HCEC 1CT (cell line): Measurements from ENCODE around the gene ATP6V1G2.
A peak's percentile ranks its signal among the peaks of the same experiment; 100 is the strongest.
"Not testable (repeated sequence)": the region's sequence is repeated elsewhere in the genome, so short reads cannot be mapped to it uniquely, and the experiment has no call there.

Experiments
- DNase-seq: peaks from one replicate; pipeline ENCODE4 v3.0.0-alpha.2; 2017

Gene ATP6V1G2

DNA sequence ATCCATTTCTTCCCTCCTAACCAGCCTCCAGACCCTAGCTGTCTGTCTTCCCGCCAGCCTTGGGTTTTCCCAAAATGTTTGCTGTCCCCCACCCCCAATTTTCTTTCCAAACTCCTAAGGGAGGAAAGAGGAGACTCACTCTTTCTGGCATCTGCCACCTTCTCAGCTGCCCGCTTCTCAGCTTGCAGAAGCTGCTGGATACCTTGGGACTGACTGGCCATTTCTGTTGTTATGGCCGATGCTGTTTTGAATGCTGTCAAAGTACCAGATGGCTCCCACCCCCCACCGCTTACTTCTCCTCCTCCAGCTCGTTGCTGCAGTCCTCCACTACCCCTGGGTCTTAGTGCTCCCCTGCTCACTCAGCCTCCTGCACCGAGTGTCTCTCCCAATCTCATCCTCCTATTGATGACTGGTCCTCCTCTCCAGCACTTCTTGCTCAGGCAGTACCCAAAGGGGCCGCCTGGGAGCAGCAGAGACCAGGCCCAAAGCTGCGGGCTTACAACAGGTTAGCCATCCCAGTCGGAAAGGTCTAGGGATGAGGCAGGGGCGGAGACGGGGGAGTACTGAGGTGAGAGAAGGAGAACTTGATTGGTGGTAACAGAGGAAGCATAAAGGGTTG is at the start of gene ATP6V1G2:
Gene ATP6V1G2, minus strand, starts transcription at position 270 of the 619 bp plus-strand sequence. Its CDS starts 49 bp downstream, at position 221.
- peak; percentile 92 for DNase-seq

DNA sequence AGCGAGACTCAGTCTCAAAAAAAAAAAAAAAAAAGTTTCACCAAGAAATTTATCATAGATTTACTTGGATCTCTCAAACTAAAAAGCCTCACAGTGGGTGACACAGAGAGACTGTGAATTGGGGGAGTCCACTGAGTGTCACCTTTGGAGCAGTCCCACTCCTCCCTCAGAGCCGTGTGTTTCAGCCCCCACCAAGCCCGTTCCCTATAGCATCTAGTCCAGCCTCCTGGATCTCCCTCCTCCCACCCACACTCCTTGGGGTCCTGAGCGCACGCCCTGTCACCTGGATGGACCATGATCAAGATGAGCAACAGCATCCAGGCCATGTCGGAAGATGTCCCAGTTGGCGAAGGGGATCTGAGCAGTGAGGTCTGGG is 46.0 kb upstream of the ATP6V1G2 start:
- no peak for DNase-seq

DNA sequence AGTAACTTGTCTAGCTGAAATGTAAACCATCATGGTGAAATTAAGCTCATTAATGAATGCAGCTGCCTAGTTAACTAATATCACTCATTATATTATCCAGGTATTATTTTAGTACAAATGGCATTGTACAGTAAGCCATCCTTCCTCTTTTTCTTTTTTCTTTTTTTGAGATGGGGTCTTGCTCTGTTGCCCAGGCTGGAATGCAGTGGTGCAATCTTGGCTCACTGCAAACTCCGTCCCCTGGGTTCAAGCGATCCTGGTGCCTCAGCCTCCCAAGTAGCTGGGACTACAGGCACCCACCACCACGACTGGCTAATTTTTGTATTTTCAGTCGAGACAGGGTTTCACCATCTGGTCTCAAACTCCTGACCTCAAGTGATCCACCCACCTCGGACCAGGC is 44.3 kb upstream of the ATP6V1G2 start:
- DNase-seq: not testable (repeated sequence)

DNA sequence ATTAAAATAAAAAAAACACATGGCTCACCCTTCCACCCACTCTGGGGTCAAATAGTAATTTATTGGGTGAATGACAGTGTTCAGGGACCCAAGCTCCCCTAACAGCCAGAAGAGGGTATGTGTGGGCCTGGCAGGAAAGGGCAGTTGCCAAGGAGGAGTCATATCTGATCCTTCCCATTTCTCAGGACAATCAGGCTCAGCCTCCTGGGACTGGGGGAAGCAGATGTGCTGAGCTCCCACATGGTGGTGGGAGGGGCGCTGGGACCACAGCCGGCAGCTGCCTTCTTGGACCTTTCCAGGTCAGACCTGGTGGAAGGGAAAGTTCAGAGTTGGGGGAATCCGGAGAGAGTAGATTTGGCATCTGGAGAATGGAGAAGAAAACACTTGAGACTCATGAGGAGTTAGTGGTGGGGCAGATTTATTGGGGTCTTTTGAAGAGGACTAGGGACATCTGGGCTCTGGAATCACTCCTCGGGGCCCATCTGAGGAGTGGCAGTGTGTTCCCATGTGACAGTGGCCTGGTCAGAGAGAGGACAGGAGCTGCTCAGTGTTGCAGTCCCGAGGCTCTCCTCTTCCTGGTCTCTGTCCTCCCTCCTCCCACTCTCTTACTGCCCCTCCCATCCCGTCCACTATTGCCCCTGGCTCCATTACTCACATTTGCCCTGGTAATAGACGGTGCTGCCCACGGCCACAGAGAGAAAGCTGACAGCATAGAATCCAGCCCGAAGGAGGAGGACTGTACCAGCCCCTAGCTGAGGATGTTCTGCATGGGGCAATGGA is 42.7 kb upstream of the ATP6V1G2 start:
- DNase-seq: no peak

DNA sequence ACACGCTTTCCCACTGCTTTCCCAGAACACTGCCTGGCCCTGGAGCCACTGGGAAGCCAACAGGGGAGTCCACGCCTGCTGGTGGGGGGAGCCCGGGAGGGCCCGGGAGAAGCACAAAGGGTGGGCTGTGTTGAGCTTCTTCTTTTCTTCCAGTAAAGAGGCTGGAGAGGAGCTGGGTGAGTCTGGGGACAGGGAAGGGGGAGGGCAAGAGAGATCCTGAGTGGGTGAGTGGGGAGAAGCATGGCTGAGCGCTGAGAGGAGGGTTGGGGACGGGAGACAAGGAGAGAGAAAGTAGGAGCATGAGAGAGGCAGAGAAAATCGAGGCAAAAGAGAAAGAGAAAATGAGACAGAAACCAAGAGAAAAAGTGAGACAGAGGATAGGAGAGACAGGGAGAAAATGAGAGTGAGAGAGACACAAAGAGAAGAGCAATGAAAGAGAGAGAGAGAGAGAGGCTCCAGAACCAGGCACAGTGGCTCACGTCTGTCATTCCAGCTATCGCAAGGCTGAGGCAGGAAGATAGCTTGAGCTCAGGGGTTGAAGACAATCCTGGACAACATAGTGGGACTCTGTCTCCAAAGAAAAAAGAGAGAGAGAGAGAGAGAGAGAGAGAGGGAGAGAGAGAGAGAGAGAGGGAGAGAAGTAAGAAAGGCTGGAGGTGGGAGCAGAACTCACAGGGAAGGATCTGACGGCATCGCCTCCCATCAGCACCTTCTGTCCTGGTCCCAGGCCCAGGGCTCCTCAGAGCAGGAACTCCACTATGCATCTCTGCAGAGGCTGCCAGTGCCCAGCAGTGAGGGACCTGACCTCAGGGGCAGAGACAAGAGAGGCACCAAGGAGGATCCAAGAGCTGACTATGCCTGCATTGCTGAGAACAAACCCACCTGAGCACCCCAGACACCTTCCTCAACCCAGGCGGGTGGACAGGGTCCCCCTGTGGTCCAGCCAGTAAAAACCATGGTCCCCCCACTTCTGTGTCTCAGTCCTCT is 41.7 kb upstream of the ATP6V1G2 start:
- no peak for DNase-seq

DNA sequence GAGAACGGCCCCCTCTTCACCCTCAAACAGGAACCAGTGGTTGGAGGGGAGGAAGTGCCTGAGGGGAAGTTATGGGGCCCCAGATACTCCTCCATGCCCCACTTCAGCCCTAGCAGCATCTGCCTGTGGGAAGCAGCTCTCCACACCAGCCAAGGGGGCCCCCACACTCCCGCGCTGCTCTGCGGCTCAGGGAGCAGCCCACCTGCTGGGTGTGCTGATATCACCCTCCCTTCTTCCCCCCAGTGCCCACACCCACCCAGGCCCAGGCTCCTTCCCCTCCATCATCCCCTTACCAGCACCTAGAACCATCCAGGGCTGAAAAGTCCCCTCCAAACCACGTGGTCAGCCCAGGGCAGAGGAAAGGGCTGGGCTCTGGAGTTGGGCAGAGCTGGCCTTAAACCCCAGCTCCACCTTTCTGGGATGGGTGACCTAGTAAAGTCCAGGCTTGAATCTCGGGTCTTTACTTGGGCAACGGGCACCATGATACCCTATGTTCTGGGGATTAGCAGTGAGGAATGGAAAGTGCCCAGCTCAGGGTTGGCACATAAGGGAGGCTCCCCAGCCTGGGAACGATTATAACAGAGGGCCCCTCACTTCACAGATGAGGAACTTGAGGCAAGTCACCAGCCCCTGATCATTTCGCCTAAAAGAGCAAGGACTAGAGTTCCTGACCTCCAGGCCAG is 40.3 kb upstream of the ATP6V1G2 start:
- DNase-seq: no peak

DNA sequence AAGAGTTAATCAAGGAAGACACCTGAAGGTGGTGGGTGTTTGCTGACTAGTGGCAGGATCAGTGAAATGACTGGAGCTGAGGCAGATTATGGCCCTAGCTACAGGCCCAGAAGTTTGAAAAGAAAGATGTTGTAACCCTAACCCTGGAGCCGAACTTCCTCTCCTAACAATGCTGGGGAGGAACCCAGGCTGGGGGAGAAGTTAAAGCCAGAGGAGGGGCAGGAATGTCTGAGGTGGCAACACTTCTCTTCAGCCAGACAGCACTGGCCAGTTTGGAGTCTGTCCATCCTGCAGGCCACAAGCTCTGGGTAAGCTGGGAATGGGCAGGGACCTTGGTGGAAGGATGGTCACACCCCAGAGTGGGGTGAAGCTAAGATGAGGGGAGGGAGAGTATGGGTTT is 39.6 kb upstream of the ATP6V1G2 start, which contains the start of gene LST1:
Gene LST1, plus strand, starts transcription at position 270 of the 400 bp plus-strand sequence. CDS start 1,023 bp downstream, outside the sequence.
- DNase-seq: no peak

DNA sequence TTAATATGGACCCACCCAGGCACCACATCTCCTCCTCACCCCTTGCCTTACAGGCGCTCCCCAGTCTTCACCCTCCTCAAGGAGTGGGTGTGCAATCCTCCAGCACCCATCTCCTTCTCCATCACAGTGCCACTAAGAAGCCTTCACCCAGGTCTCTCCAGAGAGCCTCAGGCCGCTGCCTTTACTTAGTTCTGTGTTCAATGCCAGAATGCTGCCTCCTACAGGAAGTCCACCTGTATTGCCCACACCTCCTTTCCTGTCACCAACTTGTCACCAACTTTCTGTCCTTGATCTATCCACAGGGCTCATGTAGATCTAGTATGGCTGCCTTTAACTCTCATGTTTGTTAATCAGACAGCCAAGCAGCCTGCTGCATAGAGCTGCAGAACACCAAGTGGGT is 39.1 kb upstream of the ATP6V1G2 start:
- peak; percentile 14 for DNase-seq

DNA sequence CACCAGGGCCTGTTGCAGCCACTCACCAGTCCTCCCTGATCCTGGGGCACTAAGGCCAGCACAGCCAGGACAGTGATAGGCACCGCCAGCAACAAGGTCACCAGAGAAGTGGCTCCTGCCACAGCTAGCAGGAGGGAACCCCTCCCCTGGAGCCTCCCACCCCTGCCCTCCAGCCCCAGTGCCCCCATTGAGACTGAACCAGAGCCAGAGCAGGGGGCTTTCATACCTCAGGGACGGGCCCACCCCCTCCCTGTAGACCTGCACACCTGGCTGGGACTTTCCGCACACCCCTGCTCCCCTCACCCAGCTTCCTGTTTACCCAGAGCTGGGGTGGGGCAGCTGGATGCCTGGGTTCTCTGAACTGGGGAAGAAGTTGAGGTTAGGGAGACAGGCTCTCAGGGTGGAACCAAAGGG is 35.8 kb upstream of the ATP6V1G2 start, which contains the start of gene LTB:
Gene LTB, minus strand, starts transcription at position 195 of the 414 bp plus-strand sequence. Its CDS starts 7 bp downstream, at position 188.
- DNase-seq: no peak

DNA sequence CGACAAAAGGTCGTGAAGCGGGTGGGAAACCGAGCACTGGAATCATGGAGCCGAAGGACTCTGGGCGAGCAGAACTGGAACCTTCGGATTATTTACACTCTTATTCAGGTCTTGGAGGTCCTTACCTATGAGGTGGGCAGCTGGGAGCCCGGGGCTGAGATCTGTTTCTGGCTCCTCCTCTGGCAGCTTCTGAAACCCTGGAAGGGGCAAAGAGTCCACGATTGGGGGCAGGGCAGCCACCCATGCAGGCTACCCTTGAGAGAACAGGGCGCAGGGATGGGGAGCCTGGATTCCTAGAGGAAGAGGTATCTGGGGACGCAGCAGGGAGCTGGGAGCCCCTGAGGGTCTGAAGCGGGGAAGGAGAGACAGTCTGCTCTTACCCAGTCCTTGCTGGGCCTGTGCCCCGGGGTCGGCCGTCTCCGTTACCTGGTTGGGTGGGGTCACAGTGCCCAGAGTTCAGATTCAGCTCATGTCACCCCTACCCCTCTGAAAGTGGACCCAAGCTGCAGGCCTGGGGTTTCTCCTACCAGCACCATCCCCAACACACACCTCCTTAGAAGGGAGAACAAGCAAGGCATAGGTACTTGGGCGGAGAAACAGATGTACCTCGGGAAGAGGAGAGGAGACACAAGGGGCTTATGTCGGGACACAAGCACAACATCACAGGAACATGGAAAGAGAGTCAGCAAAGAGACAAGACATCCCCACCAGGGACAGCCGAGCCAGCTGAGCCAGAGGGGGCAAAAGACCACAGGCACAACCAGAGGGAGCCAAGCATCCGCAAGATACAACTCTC is 35.2 kb upstream of the ATP6V1G2 start:
- no peak for DNase-seq

DNA sequence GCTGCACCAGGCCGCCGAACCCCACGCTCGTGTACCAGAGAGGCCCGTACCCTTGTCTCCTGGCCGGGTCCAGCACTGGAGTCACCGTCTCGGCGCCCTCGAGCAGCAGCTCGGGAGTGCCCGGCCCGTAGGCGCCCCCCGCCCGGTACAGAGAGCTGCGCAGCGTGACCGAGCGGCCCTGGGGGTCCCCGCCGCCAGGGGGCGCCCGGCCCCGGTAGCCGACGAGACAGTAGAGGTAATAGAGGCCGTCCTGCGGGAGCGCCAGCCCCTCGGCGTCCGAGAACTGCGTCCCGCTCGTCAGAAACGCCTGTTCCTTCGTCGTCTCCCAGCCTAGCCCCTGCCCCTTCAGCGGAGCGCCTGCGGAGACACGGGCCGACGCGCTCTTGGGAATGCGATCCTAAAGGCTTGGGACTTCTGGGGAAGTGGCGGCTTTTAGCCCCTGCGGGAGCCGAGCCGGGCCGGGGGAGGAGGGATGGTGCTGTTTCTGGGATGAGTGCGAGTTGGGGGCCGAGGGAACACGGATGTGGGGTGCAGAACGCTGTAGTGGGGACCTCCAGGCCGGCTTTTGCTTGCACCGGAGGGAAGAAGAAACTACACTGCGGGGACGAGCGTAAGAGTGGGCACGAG is 34.5 kb upstream of the ATP6V1G2 start:
- peak; percentile 71 for DNase-seq

DNA sequence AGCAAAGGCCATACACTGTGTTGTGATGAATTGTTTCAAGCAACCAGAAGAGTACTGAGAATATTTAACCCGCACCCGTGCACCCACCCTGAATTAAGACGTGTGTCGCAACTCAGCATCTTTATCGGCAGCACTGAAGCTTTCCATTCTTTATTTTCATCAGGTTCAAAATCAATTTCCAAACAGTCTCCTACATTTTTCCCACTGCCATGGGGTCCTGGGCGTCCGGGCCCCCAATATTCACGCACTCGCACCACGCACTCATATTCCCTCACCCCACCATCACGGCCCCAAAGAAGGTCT is 34.0 kb upstream of the ATP6V1G2 start:
- no peak for DNase-seq

DNA sequence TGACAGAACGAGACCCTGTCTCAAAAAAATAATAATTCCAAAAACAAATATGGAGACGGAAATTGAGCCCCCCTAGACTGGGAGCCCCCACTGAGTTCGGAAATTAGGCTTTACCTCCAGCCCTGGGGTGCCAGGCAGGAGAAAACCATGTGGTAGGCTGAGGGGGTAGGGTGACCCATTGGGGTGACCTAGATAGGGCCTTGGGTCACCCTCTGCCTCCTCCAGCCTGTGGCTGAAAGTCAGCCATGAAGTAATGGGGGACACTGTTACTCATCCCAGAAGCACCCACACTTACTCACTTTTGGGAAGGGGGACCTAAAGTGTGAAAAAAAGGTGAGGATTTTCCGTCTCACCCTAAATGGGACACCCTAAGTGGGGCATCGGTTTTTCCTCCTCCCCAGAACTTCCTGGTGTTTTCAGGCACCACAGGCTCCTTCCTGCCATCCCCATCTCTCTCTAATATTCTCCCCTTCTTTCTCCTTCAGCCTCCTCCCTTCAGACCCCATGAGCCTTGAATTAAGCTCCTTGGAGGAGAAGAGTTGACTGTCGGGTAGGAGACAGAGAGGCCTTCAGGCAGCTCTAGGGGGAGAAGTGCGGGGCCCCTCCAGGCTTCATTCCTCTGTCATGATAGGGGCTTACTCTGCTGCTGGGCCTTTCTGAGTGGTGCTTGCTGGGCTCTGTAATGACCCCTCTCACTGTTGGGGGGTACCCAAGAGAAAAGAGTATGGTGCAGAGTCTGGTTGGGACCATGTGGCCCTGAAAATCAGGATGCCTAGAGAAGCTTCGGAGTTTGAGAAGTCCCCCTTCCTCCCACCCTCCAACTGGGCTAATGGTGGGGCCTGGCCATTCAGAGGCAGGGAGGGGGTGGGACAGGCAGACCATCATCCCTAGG is 33.4 kb upstream of the ATP6V1G2 start:
- DNase-seq: no peak

DNA sequence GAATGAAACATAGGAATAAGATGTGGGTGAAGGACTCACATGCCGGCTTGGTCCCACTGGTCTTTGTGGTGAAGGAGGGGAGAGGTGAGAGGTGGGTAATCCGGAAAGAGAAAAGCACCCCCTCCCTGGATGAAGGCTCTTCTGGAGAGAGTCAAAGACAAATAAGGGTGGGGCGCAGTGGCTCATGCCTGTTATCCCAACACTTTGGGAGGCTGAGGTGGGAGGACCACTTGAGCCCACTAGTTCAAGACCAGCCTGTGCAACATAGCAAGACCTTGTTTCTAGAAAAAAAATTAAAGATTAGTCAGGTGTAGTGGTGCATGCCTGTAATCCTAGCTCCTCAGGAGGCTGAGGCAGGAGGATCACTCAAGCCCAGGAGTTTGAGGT is 32.7 kb upstream of the ATP6V1G2 start:
- no peak for DNase-seq

DNA sequence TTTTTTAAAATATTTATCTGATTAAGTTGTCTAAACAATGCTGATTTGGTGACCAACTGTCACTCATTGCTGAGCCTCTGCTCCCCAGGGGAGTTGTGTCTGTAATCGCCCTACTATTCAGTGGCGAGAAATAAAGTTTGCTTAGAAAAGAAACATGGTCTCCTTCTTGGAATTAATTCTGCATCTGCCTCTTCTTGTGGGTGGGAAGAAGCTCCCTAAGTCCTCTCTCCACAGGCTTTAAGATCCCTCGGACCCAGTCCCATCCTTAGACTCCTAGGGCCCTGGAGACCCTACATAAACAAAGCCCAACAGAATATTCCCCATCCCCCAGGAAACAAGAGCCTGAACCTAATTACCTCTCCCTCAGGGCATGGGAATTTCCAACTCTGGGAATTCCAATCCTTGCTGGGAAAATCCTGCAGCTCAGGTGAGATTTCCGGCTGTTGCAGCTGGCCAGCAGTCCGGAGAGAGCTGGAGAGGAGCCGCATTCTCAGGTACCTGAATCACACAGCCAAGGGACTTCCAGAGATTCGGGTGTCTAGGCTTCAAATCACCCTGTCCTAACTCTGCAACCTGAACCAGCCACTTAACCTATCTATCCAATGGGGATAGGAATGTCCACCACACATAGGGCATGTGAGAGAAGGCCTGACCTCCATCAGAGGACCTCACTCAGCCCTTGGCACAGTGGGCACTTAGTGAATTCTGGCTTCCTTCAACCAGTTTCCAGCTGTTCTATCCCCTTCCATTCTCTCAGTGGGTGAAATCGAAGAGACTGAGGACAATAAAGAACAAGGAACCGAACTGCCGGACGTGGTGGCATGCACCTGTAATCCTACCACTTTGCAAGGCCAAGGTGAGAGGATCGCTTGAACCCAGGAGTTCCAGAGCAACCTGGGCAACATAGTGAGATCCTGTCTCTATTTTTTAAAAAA is 32.0 kb upstream of the ATP6V1G2 start:
- no peak for DNase-seq

DNA sequence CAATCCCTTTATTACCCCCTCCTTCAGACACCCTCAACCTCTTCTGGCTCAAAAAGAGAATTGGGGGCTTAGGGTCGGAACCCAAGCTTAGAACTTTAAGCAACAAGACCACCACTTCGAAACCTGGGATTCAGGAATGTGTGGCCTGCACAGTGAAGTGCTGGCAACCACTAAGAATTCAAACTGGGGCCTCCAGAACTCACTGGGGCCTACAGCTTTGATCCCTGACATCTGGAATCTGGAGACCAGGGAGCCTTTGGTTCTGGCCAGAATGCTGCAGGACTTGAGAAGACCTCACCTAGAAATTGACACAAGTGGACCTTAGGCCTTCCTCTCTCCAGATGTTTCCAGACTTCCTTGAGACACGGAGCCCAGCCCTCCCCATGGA is 31.2 kb upstream of the ATP6V1G2 start:
- no peak for DNase-seq

DNA sequence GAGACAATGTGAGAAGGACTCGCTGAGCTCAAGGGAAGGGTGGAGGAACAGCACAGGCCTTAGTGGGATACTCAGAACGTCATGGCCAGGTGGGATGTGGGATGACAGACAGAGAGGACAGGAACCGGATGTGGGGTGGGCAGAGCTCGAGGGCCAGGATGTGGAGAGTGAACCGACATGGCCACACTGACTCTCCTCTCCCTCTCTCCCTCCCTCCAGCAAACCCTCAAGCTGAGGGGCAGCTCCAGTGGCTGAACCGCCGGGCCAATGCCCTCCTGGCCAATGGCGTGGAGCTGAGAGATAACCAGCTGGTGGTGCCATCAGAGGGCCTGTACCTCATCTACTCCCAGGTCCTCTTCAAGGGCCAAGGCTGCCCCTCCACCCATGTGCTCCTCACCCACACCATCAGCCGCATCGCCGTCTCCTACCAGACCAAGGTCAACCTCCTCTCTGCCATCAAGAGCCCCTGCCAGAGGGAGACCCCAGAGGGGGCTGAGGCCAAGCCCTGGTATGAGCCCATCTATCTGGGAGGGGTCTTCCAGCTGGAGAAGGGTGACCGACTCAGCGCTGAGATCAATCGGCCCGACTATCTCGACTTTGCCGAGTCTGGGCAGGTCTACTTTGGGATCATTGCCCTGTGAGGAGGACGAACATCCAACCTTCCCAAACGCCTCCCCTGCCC is 30.6 kb upstream of the ATP6V1G2 start:
- DNase-seq: no peak

DNA sequence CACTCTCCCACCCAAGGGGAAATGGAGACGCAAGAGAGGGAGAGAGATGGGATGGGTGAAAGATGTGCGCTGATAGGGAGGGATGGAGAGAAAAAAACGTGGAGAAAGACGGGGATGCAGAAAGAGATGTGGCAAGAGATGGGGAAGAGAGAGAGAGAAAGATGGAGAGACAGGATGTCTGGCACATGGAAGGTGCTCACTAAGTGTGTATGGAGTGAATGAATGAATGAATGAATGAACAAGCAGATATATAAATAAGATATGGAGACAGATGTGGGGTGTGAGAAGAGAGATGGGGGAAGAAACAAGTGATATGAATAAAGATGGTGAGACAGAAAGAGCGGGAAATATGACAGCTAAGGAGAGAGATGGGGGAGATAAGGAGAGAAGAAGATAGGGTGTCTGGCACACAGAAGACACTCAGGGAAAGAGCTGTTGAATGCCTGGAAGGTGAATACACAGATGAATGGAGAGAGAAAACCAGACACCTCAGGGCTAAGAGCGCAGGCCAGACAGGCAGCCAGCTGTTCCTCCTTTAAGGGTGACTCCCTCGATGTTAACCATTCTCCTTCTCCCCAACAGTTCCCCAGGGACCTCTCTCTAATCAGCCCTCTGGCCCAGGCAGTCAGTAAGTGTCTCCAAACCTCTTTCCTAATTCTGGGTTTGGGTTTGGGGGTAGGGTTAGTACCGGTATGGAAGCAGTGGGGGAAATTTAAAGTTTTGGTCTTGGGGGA is 29.7 kb upstream of the ATP6V1G2 start:
- DNase-seq: no peak
